CD4-positive, alpha-beta T cell (primary cell): ENCODE measurements around the gene DES. TPM values are rescaled to one million over a fixed set of nuclear protein-coding genes. Genes with fewer than 3 reads are reported as not detected.

Experiments used
- ATAC-seq: fragments of 200-7000 bp; cut with Tn5 transposase; one replicate; pipeline ENCODE4 v1.10.0; 2022; ENCODE audit warnings: mild to moderate bottlenecking; ENCODE audit not compliant: poor library complexity
- CTCF ChIA-PET: fragments of 350-600 bp; sonication (Branson Sonifier 250); formaldehyde crosslinking; loops from one replicate; lab custom pipeline; 2021; ENCODE audit warnings: antibody characterized with exemption, inconsistent platforms; lab: Charles Lee
- POLR2A ChIA-PET: fragments of 350-600 bp; sonication (Branson Sonifier 250); formaldehyde crosslinking; loops from one replicate; lab custom pipeline; 2021; ENCODE audit warnings: antibody characterized with exemption, inconsistent platforms; lab: Charles Lee
- DNase-seq, 14 experiments: peaks; one replicate each; pipeline ENCODE4 v3.0.0-alpha.2; 2013 to 2020; ENCODE audit warnings: mixed read lengths in 2 of 14
- H3K27ac ChIP-seq, 2 donors: one replicate each; pipeline versions ENCODE4 v1.5.1 to v1.7.0; 2013; ENCODE audit warnings: low read length in 2 of 2, low read depth in 1 of 2, mild to moderate bottlenecking in 1 of 2
- H3K27me3 ChIP-seq, 2 experiments: 1 replicate in 1 of 2; 2 replicates in 1 of 2; pipeline versions ENCODE4 v1.6.1 to v1.7.0; 2013; ENCODE audit warnings: low read length in 2 of 2, control low read depth in 1 of 2, mild to moderate bottlenecking in 1 of 2, moderate library complexity in 1 of 2; ENCODE audit not compliant: insufficient read depth in 2 of 2, control insufficient read depth in 1 of 2
- H3K36me3 ChIP-seq: one replicate; pipeline ENCODE4 v1.6.1; 2013; ENCODE audit warnings: low read length, control low read depth; ENCODE audit not compliant: insufficient read depth
- H3K4me1 ChIP-seq: one replicate; pipeline ENCODE4 v1.6.1; 2013; ENCODE audit warnings: low read length, control low read depth; ENCODE audit not compliant: insufficient read depth
- H3K4me3 ChIP-seq: one replicate; pipeline ENCODE4 v1.5.1; 2013; ENCODE audit warnings: mild to moderate bottlenecking, low read length, moderate library complexity
- H3K9me3 ChIP-seq, 2 experiments: 1 replicate in 1 of 2; 2 replicates in 1 of 2; pipeline versions ENCODE4 v1.6.1 to v1.7.0; 2013; ENCODE audit warnings: low read length in 2 of 2, mild to moderate bottlenecking in 2 of 2, control low read depth in 1 of 2, moderate library complexity in 1 of 2; ENCODE audit not compliant: control insufficient read depth in 1 of 2, insufficient read depth in 1 of 2
- H3K27ac Mint-ChIP-seq: one replicate; pipeline ENCODE4 v1.8.0; 2020; ENCODE audit warnings: mixed read lengths
- H3K27me3 Mint-ChIP-seq: one replicate; pipeline ENCODE4 v1.8.0; 2021; ENCODE audit warnings: mixed read lengths
- H3K36me3 Mint-ChIP-seq: one replicate; pipeline ENCODE4 v1.8.0; 2021; ENCODE audit warnings: low read depth, mixed read lengths
- H3K4me1 Mint-ChIP-seq: one replicate; pipeline ENCODE4 v1.8.0; 2021; ENCODE audit warnings: low read depth, mixed read lengths
- H3K4me3 Mint-ChIP-seq: one replicate; pipeline ENCODE4 v1.8.0; 2020; ENCODE audit warnings: mild to moderate bottlenecking, mixed read lengths
- H3K9me3 Mint-ChIP-seq: one replicate; pipeline ENCODE4 v1.8.0; 2020; ENCODE audit warnings: mixed read lengths
- intact Hi-C, 2 experiments: fragments of 100-400 bp; cut with DNase I in 1 of 2; cut with micrococcal nuclease in 1 of 2; formaldehyde crosslinking; loops; one replicate each; pipeline versions ENCODE4 v1.15.1 to v1.9.0; 2023 to 2025; cut with DNase I, micrococcal nuclease
- total RNA-seq, 174 experiments: library from RNA in 2 of 174; stranded (reverse) in 2 of 174; gene quantifications; one replicate each; pipeline ENCODE4 v1.2.3 and lab custom pipeline; 2021 to 2026
- TF ChIP-seq, protein P1 (sequence below): fragments of 200-600 bp; IDR thresholded peaks from one replicate; pipeline ENCODE4 v1.8.0; 2022; ENCODE audit warnings: antibody characterized with exemption, mild to moderate bottlenecking

The DES gene
- total RNA-seq, 2 experiments from 2014 or later, result not detected

DNA sequence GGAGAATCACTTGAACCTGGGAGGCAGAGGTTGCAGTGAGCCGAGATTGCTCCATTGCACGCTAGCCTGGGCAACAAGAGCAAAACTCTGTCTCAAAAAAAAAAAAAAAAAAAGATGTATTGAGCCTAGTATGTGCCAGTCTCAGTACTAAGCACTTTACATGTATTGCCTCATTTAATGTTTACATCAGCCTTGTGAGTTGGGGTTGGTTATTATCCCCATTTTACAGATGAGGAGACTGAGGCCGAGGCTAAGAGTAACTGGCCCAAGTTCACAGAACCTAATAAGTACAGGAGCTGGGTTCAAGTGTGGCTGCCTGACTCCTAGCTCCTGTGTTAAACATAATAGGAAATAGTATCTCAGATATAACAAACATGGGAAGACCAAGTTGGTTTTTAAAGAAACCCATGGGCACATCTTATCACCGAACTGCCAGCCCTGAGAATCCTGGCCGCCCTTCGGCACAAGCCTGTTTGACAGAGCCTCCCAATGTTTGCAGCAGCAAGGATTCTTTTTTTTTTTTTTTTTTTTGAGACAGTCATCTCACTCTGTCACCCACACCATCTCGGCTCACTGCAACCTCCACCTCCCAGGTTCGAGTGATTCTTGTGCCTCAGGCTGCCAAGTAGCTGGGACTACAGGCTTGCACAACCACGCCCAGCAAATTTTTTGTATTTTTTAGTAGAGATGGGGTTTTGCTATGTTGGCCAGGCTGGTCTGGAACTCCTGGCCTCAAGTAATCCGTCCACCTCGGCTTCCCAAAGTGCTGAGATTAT is 56.3 kb downstream of the DES start:
- H3K9me3 Mint-ChIP-seq, result no peaks in the 10 kb centered on the region
- H3K36me3 ChIP-seq, result no peaks in the 10 kb centered on the region
- intact Hi-C loops, result no loop called here
- TF ChIP-seq, protein P1, sequence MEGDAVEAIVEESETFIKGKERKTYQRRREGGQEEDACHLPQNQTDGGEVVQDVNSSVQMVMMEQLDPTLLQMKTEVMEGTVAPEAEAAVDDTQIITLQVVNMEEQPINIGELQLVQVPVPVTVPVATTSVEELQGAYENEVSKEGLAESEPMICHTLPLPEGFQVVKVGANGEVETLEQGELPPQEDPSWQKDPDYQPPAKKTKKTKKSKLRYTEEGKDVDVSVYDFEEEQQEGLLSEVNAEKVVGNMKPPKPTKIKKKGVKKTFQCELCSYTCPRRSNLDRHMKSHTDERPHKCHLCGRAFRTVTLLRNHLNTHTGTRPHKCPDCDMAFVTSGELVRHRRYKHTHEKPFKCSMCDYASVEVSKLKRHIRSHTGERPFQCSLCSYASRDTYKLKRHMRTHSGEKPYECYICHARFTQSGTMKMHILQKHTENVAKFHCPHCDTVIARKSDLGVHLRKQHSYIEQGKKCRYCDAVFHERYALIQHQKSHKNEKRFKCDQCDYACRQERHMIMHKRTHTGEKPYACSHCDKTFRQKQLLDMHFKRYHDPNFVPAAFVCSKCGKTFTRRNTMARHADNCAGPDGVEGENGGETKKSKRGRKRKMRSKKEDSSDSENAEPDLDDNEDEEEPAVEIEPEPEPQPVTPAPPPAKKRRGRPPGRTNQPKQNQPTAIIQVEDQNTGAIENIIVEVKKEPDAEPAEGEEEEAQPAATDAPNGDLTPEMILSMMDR, result no peak
- peaks cover 5% of the 10 kb centered on the region for H3K4me1 Mint-ChIP-seq
- H3K36me3 Mint-ChIP-seq, result no peaks in the 10 kb centered on the region
- ATAC-seq, result no peak
- H3K9me3 ChIP-seq, result no peaks in the 10 kb centered on the region
- H3K4me1 ChIP-seq, result no peaks in the 10 kb centered on the region
- no peak overlapping the region for H3K27ac Mint-ChIP-seq
- ChIA-PET CTCF (interaction anchor here (0.7 kb wide), 1 partner anchor 71 kb away, joined by 3 read pairs; no protein-coding TSS in a partner anchor), POLR2A (no interaction called here)
- H3K4me3 Mint-ChIP-seq, result no peak overlapping the region
- H3K4me3 ChIP-seq, result no peak overlapping the region
- H3K27me3 Mint-ChIP-seq, result peaks cover 5% of the 10 kb centered on the region
- H3K27me3 ChIP-seq, result peaks cover 0 to 3% of the 10 kb centered on the region in 2 experiments
- no peak overlapping the region for H3K27ac ChIP-seq
- DNase-seq, result no peak

DNA sequence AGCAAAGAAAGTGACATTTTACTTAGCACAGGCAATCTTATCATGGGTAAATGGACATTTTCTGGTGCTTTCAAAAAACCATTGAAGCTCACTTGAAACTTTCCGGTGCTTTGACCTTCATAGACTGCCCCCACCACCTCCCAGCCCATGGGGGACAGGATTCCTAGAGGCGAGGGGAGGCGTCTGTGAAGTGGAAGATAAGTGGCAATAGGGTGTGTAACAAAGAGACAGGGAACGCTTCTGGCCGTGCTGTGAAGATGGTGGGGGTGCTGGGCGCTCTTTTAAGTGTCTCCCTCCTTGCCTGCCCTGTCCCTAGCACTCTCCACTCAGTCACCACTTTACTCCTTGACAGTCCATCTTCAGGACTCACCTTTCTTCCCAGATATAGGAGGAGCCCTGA is 57.1 kb downstream of the DES start:
- H3K9me3 Mint-ChIP-seq, result no peaks in the 10 kb centered on the region
- no peak for ATAC-seq
- H3K27ac ChIP-seq, result no peak overlapping the region
- no peak overlapping the region for H3K4me3 ChIP-seq
- intact Hi-C loops, result no loop called here
- H3K9me3 ChIP-seq, result no peaks in the 10 kb centered on the region
- no peaks in the 10 kb centered on the region for H3K36me3 Mint-ChIP-seq
- H3K4me1 ChIP-seq, result no peaks in the 10 kb centered on the region
- TF ChIP-seq, protein P1, result no peak
- peaks cover 5% of the 10 kb centered on the region for H3K4me1 Mint-ChIP-seq
- peaks cover 0 to 3% of the 10 kb centered on the region in 2 experiments for H3K27me3 ChIP-seq
- H3K4me3 Mint-ChIP-seq, result no peak overlapping the region
- ChIA-PET CTCF (interaction anchor here (0.7 to 1.8 kb wide), 2 partner anchors 55 to 72 kb away, joined by 3 to 5 read pairs; no protein-coding TSS in a partner anchor), POLR2A (no interaction called here)
- no peaks in the 10 kb centered on the region for H3K36me3 ChIP-seq
- DNase-seq, result no peak
- H3K27me3 Mint-ChIP-seq, result peaks cover 10% of the 10 kb centered on the region
- no peak overlapping the region for H3K27ac Mint-ChIP-seq

DNA sequence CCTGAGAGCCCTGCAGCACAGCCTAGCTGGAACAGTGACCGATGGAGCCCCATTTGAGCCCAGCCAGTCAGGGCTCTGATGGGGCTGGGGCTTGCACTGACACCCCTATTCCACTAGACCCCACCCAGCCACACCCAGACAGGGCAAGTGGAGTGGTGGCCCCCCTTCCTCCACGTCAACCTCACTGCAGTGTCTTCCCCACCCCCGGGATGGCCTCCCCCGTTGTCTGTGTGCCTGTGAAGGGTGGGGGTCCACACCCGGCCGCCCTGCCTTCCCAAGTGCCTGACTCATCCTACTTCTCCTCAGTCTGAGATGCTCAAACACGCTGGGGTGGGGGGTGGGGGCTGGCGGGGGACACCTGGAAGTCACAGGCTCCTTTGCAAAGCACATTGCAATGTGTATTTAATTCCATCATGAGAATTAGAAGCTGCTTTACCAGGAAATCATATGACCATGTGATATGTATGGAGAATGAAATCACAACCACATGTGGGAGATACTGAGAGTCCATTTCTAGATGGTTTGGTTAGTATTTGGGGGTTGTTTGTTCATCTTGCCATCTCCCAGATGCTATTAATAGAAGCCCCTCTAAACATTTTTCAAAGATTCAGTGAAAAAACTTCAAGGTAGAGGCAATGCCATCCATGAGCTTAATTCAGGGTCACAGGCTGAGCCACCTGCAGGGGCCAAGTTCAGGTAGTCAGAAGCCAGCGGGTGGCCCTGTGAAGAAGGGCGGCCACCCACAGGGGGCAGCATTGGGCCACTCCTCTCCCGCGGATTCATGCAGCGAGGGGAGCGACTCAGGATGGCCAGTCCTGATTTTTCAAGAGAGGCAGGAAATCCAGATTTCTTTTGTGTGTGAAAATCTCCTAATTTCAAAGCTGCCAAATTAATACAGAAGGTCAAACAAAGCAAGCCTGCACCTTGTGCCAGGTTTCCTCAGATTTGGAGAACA is 57.8 kb downstream of the DES start:
- TF ChIP-seq, protein P1, result peak; percentile 61
- no peak overlapping the region for H3K4me3 ChIP-seq
- no peak overlapping the region for H3K4me3 Mint-ChIP-seq
- peaks cover 0 to 6% of the 10 kb centered on the region in 2 experiments for H3K27me3 ChIP-seq
- no peaks in the 10 kb centered on the region for H3K9me3 Mint-ChIP-seq
- no peak overlapping the region for H3K27ac ChIP-seq
- H3K36me3 ChIP-seq, result no peaks in the 10 kb centered on the region
- peaks cover 5% of the 10 kb centered on the region for H3K4me1 Mint-ChIP-seq
- ATAC-seq (peak; percentile 77), DNase-seq (peak; percentile 29 to 70 (median 48))
- ChIA-PET POLR2A (no interaction called here), CTCF (interaction anchor here (1.8 kb wide), 1 partner anchor 54 kb away, joined by 5 read pairs; no protein-coding TSS in a partner anchor)
- no peaks in the 10 kb centered on the region for H3K36me3 Mint-ChIP-seq
- intact Hi-C loops, result loop anchor here (1.0 kb wide), 2 partner anchors 53 to 54 kb away; no protein-coding TSS in a partner anchor
- H3K9me3 ChIP-seq, result no peaks in the 10 kb centered on the region
- H3K4me1 ChIP-seq, result no peaks in the 10 kb centered on the region
- H3K27ac Mint-ChIP-seq, result no peak overlapping the region
- H3K27me3 Mint-ChIP-seq, result peaks cover 10% of the 10 kb centered on the region

Other genes with a start within 250 kb of the DES start
- under 1 TPM; 0.36 to 0.96 TPM for gene SLC23A3, start 248.3 kb upstream of the DES start, total RNA-seq
- 10 to 100 TPM; 42.3 to 43.4 TPM for gene CNPPD1, start 241.5 kb upstream of the DES start, total RNA-seq
- 10 to 100 TPM; 82.3 to 83.2 TPM for gene RETREG2, start 240.1 kb upstream of the DES start, total RNA-seq
- gene ZFAND2B, start 211.6 kb upstream of the DES start, total RNA-seq, result 10 to 100 TPM; 65.9 to 67.4 TPM
- 1 to 10 TPM; 2.6 to 3.1 TPM for gene ABCB6, start 199.4 kb upstream of the DES start, total RNA-seq
- 100 to 1,000 TPM; 105 to 106 TPM for gene ATG9A, start 188.7 kb upstream of the DES start, total RNA-seq
- 100 to 1,000 TPM; 128 to 135 TPM for gene ANKZF1, start 188.6 kb upstream of the DES start, total RNA-seq
- 1 to 10 TPM; 2.4 to 3.0 TPM for gene GLB1L, start 172.9 kb upstream of the DES start, total RNA-seq
- gene STK16, start 172.9 kb upstream of the DES start, total RNA-seq, result 10 to 100 TPM; 11.2 to 14.1 TPM
- not detected for gene TUBA4B, start 165.1 kb upstream of the DES start, total RNA-seq
- gene TUBA4A, start 164.5 kb upstream of the DES start, total RNA-seq, result 100 to 1,000 TPM; 183 to 185 TPM
- gene DNAJB2, start 139.0 kb upstream of the DES start, total RNA-seq, result 100 to 1,000 TPM; 151 to 161 TPM
- not detected for gene PTPRN, start 109.0 kb upstream of the DES start, total RNA-seq
- not detected for gene RESP18, start 85.6 kb upstream of the DES start, total RNA-seq
- gene DNPEP, start 30.5 kb upstream of the DES start, total RNA-seq, result 10 to 100 TPM; 99.0 to 99.9 TPM
- 10 to 100 TPM; 15.3 to 17.7 TPM for gene SPEG, start 16.5 kb downstream of the DES start, total RNA-seq
- 10 to 100 TPM; 13.3 to 14.4 TPM for gene GMPPA, start 80.5 kb downstream of the DES start, total RNA-seq
- under 1 TPM; 0.08 to 0.17 TPM for gene ASIC4, start 96.1 kb downstream of the DES start, total RNA-seq
- 1 to 10 TPM; 6.5 to 7.1 TPM for gene CHPF, start 125.4 kb downstream of the DES start, total RNA-seq
- gene TMEM198, start 125.7 kb downstream of the DES start, total RNA-seq, result under 1 TPM; 0.47 to 0.91 TPM
- gene OBSL1, start 153.2 kb downstream of the DES start, total RNA-seq, result under 1 TPM; 0.31 to 0.49 TPM
- gene INHA, start 153.9 kb downstream of the DES start, total RNA-seq, result not detected
- 10 to 100 TPM; 23.9 to 27.2 TPM for gene STK11IP, start 179.5 kb downstream of the DES start, total RNA-seq
- under 1 TPM; 0.16 to 0.20 TPM for gene SLC4A3, start 209.3 kb downstream of the DES start, total RNA-seq